Epithelial cell of prostate (primary cell): Measurements from ENCODE around the gene MYB.

Experiments used
- DNase-seq: peaks from one replicate; pipeline ENCODE4 v3.0.0-alpha.2; 2011; ENCODE audit warnings: low read depth, low spot score
- H3K27ac ChIP-seq: fragments of 450-650 bp; 2 replicates; pipeline ENCODE4 v1.5.1; 2017; ENCODE audit warnings: mild to moderate bottlenecking

MYB gene

DNA sequence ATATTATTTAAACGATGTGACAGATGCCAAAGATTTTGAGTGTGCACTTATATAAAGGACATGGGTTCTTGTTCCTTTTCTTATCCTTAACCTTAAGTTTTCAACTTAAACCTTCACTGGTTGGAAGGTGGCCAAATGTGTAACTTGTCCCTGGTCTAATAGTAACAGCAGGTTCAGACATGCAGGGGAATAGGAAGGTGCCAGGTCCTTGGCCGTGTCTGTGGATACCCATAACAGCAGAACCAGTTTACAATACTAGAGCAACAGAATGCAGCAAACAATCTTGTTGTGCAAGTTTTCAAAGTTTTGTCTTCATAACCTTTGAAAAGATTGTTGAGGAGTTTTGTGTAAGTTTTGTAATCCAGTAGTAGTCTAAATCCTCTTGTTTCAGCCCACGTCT lies 4.4 kb downstream of the MYB start:
- peak; percentile 56 for DNase-seq
- no peak overlapping the region for H3K27ac ChIP-seq

GRCh38 chr6:135186255-135186654 lies 5.1 kb downstream of the MYB start:
- no peak overlapping the region for H3K27ac ChIP-seq
- no peak for DNase-seq

DNA sequence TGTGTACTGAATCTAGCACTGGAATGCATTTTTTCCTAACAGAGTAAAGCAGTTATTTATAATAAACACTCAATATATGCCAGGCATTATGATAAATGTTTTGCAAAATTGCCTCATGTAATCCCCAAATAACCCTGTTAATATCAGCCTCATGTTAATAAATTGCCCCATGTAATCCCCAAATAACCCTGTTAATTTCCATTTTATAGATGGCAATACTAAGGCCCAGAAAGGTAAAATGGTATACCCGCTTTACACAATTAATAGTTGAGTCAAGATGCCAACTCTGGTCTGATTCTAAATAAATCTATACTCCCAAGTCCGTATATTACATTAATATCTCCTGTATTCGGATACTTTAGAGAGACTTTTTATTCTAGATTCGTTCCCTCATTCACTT lies 6.3 kb downstream of the MYB start:
- DNase-seq, result no peak
- no peak overlapping the region for H3K27ac ChIP-seq

- DNase-seq, result no peak
- no peak overlapping the region for H3K27ac ChIP-seq
Measured at GRCh38 chr6:135188718-135189117, 7.6 kb downstream of the MYB start.

DNA sequence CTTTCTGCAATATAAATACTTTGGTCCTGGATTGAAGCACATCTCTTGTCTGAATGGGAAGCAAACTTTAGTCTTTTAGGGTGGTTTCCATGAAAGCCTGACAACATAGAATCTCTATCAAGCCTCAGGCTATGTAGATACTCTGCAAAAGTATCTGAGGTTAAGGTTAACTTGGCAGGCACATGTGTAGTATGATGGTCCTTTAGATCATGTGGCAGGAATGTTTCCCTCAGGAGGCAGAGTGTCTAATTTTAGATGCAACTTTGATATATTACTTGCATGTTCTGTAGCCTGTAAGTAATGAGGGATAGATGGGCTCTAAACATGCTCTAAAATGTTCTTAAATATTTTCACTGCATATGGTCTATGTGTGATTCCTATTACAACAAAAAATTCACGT lies 8.2 kb downstream of the MYB start:
- no peak for DNase-seq
- H3K27ac ChIP-seq, result no peak overlapping the region

DNA sequence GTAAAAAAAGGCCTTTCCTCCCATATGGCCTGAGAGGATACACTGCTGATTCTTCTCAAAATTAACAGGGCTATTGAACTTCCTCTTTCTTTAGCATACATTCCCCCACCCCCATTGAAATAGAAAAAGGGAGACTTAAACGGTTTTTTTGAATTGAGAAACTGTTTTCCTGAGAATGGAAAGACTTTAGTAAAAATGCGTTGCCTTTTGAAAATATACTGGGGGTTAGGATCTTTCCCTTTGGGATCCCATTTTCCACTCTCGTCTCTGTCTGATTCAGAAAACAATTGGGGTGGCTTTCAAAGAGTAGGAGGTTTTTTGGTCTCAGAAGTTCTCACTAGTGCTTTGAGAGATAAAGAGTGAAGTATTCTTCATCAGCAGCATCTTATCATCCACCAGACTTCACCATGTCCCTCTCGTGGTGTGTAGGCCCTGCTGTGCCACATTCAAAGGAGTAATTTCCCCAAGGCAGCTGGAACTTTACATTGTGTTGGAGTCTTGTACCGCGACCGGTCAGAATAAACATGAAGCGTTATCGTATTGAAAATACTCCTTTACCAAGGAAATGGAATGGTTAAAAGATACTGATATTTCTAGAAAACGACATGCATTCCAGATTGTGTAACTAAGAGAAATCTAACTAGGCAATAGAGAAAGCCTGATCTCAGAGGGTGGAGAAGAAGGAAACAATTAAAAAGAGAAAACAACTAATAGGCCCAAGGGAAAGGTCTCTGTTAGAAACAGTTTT lies 10.6 kb downstream of the MYB start:
- no peak overlapping the region for H3K27ac ChIP-seq
- DNase-seq, result no peak

DNA sequence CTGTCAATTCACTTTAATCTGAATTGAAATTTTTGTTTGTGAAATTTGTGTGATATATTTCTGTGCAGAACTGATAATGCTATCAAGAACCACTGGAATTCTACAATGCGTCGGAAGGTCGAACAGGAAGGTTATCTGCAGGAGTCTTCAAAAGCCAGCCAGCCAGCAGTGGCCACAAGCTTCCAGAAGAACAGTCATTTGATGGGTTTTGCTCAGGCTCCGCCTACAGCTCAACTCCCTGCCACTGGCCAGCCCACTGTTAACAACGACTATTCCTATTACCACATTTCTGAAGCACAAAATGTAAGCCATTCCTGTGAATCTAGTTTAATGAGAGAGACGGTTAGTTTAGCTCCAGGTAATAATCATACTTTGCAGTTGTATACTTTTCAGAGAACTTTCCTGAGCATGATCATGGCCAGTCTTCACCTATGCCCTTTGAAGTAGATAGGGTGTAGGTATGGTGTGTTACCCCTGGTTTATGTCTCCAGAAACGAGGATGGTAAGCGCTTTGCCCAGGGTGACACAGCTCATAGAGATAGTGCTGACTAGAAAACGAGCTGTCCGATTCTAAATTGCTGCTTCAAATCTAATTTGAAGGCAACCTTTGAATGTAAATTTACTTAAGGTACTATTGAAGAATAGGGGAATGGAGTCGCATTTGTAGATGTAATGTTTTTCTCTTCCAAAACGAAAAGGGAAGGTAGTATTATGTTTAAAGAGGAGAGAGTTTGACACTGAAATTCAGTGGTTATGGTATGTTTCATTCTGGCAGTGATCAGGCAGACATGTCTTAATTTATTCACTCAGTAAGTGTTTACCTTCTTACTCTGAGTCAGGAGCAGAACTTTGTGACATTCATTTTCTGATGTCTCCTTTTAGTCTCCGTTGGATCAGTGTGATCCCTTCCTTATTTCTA lies 11.4 kb downstream of the MYB start:
- DNase-seq, result no peak
- H3K27ac ChIP-seq, result no peak overlapping the region

DNA sequence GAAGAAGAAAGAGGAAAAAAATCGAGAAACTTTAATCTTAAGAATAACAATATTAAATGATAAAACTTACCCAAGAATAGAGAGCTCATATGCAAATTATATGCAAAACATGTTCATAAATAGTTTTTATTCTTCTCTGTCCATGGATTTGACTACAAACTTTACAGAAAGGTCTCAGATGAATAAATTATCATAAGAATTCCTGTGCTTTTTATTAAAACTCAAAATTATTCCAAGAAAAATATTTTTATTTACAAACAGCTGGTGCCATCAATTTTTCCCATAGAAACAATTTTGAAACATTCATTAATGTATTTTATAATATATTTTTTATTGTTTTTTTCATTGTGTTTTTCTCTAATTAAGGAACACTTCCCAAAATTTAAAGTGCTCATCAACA lies 12.1 kb downstream of the MYB start:
- no peak for DNase-seq
- H3K27ac ChIP-seq, result no peak overlapping the region

DNA sequence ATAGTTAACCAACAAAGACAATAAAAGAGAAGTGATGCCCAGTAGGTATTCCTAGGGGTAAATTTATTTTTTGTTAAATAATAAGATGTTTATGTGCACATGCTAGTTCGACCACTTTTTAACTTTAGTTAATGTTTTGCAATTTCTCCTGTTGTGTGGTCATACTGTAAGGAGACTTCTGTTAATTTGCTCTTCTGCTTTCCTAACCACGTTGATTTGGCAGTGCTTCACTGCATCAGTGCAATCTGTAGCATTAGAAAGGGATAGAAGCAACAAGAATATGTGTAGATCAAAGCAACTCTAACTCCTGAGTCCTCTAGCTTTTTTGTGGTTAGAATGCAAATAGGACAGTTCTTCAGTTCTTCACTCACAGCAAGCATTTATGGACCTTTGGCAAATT lies 13.9 kb downstream of the MYB start:
- DNase-seq, result no peak
- no peak overlapping the region for H3K27ac ChIP-seq

DNA sequence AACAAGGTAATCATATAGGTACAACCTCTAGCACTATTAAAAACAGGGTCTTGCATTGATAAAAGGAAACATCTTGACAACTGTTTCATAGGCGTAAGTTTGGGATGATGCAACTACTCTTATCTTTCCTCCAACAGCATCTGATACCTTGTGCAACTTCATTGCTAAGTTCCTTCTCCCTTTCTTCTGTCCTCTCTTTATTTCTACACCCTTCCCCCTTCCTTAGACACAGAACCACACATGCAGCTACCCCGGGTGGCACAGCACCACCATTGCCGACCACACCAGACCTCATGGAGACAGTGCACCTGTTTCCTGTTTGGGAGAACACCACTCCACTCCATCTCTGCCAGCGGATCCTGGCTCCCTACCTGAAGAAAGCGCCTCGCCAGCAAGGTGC lies 14.4 kb downstream of the MYB start:
- no peak for DNase-seq
- no peak overlapping the region for H3K27ac ChIP-seq

GRCh38 chr6:135196739-135197510 lies 15.8 kb downstream of the MYB start:
- no peak overlapping the region for H3K27ac ChIP-seq
- DNase-seq, result no peak

DNA sequence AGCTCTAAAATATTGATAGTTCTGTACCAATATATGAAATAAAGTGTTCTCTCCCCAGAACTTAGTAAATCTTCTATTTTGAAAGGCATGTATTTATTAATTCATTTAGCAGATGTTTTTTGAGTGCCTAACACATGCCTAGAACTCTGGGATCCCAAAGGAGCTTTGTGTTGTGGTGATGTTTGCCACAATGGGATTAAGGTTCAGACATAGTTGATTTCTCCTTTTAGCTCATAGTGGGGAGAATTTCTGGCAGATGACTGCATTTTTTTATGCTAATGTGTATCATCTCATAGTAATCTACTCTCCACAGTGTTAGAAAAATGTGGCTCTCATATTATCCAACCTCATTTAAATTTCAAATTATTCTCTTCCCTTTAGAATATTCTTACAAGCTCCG lies 21.7 kb downstream of the MYB start:
- DNase-seq, result no peak
- H3K27ac ChIP-seq, result no peak overlapping the region

DNA sequence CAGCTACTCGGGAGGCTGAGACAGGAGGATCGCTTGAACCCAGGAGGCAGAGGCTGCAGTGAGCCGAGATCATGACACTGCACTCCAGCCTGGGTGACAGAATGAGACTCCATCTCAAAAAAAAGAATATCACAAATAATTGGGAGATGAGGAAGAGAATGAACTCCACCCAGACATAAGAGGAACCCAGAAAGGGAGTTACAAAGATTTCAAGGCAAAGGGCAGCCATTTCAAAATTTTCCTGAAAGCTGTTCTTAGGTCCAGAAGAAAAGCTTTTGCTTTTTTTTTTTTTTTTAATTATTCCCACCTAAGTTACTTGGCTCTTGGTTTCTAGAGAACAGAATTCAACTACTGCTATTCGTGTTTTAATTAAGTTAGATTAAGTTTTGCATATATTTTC lies 23.8 kb downstream of the MYB start:
- no peak overlapping the region for H3K27ac ChIP-seq
- no peak for DNase-seq

- no peak overlapping the region for H3K27ac ChIP-seq
- DNase-seq, result no peak
Measured at GRCh38 chr6:135209803-135210202, 28.7 kb downstream of the MYB start.

DNA sequence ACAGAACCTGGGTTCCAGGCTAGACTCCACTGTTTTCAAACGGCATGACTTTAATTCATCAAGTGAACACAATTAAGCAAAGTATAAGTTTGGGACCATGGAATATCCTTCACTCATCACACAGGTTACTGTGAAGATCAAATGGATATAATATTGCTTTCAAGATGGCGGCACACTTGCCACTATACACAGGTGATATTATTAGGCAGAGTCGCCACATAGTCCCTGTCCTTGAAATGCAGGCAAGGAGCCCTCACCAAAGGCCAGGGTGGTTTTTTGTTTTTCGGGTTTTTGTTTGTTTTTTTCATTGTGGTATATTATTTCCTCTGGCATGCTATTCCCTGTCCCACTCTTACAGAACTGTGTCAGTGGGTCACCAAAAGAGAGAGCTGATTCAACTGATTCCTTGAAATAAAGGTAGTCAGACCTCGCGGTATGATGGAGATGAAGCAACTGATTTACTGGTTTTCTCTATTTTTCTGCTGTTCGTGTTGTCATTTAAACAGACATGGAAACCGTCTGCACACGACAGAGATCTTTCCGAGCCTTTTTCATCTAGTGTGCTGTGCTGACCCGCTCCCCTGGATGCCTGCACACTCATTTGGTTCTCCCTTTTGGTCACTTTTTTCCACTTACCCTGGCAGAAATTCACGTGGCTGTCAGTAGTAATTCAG lies 29.7 kb downstream of the MYB start:
- H3K27ac ChIP-seq, result no peak overlapping the region
- DNase-seq, result no peak

DNA sequence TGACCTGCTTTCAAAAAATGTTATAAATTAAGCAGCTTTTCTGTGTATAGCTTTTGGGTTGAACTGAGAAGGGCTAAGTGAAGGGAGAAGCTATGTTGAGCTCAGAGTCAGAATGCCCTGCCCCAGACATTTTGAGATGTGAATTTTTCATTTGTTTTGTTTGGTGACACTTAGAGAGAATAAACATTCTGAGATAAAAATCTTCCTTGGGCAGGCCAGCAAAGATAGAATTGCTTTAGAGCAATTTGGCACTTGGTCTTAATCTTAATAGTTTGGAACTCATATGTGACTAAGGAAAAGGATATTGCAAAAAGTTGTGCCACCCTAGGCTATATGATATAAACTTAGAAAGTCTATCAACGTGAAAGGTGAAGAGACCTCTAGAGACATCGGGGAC lies 30.2 kb downstream of the MYB start:
- no peak for DNase-seq
- H3K27ac ChIP-seq, result no peak overlapping the region

GRCh38 chr6:135212020-135212806 lies 31.1 kb downstream of the MYB start:
- H3K27ac ChIP-seq, result peak overlapping the region; percentile 49

DNA sequence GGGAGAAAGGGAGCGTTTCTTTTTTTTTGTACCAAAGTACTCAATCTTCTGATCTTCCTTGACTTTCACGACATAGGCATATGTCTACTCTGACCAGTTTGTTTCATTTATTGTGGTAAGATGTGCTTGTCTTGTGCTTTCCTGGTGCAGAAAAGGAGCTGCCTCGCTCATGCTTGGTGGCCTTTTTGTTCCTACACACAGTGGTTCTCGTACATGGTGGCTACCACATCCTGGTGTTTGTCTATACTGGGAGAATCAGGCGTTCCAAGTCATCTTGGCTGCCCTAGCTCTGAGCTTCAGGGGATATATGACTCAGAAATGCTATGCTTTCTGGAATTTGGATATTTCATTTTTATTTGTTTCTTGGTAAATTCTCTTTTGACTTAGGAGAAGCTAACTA lies 31.8 kb downstream of the MYB start:
- H3K27ac ChIP-seq, result peak overlapping the region; percentile 49
- no peak for DNase-seq

More at GRCh38 chr6:135212020-135212806, 31.1 kb downstream of the MYB start:
- peak; percentile 66 for DNase-seq

- H3K27ac ChIP-seq, result peak overlapping the region; percentile 49
- no peak for DNase-seq
Measured at GRCh38 chr6:135213616-135214015, 32.5 kb downstream of the MYB start.

DNA sequence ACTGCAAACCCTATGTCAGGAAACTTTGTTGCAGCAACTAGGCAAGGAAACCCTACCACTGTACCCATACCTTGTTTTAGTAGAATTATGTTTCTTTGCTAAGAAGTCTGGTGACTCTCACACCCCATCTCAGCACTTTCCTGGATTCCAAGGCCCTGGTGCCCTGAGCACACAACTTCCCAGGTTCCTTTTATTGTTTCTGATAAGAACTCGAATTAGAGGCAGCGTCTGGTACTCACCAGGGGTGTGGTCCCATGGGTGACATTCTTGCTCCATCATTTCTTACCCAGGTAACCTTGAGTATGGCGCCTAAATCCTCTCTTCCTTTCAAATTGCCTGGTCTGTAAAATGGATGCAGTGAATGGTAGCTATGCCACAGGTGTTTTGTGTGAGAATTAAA lies 34.1 kb downstream of the MYB start:
- DNase-seq, result no peak
- H3K27ac ChIP-seq, result no peak overlapping the region
